Suppressor macrophage treated with lipopolysaccharide for 4 hours (primary cell): ENCODE data around the gene LRRIQ1.
"Not testable (repeated sequence)": the region's sequence is repeated elsewhere in the genome, so short reads cannot be mapped to it uniquely, and the experiment has no call there.

Experiments used
- DNase-seq: peaks from one replicate; pipeline ENCODE4 v3.0.0-alpha.2; 2020

Gene LRRIQ1

GRCh38 chr12:85203809-85204208, 167.7 kb downstream of the LRRIQ1 start:
- DNase-seq: not testable (repeated sequence)

GRCh38 chr12:85206543-85206942, 170.4 kb downstream of the LRRIQ1 start:
- DNase-seq: no peak

GRCh38 chr12:85224339-85224738, 188.2 kb downstream of the LRRIQ1 start:
- DNase-seq: not testable (repeated sequence)

GRCh38 chr12:85225501-85225900, 189.3 kb downstream of the LRRIQ1 start:
- no peak for DNase-seq

- no peak for DNase-seq
Measured at GRCh38 chr12:85237327-85237726, 201.2 kb downstream of the LRRIQ1 start.

GRCh38 chr12:85244561-85244960, 208.4 kb downstream of the LRRIQ1 start:
- DNase-seq: no peak

- no peak for DNase-seq
Measured at GRCh38 chr12:85253853-85254252, 217.7 kb downstream of the LRRIQ1 start.

GRCh38 chr12:85257671-85258070, 221.5 kb downstream of the LRRIQ1 start:
- no peak for DNase-seq

GRCh38 chr12:85260447-85260846, 224.3 kb downstream of the LRRIQ1 start:
- DNase-seq: no peak

GRCh38 chr12:85260896-85261295, 224.7 kb downstream of the LRRIQ1 start:
- DNase-seq: no peak

GRCh38 chr12:85266356-85266755, 230.2 kb downstream of the LRRIQ1 start:
- peak; percentile 3 for DNase-seq

- no peak for DNase-seq
Measured at GRCh38 chr12:85273381-85274314, 237.5 kb downstream of the LRRIQ1 start.

- DNase-seq: no peak
Measured at GRCh38 chr12:85274315-85274651, 238.1 kb downstream of the LRRIQ1 start.

GRCh38 chr12:85275374-85275773, 239.2 kb downstream of the LRRIQ1 start:
- DNase-seq: no peak

- DNase-seq: no peak
Measured at GRCh38 chr12:85277191-85277590, 241.0 kb downstream of the LRRIQ1 start.

GRCh38 chr12:85277900-85278597, 241.9 kb downstream of the LRRIQ1 start:
- no peak for DNase-seq

GRCh38 chr12:85278598-85279448, 242.7 kb downstream of the LRRIQ1 start:
- no peak for DNase-seq

GRCh38 chr12:85279449-85280164, 243.5 kb downstream of the LRRIQ1 start:
- no peak for DNase-seq

GRCh38 chr12:85280165-85280983, 244.2 kb downstream of the LRRIQ1 start, which contains the start of gene ALX1:
ALX1 (plus strand) TSS chr12:85280220; CDS start chr12:85280262, 42 bp downstream.
- peak; percentile 34 for DNase-seq

GRCh38 chr12:85280984-85281630, 245.0 kb downstream of the LRRIQ1 start:
- DNase-seq: no peak
